Measurements from ENCODE around the gene ADAM33. TPM values are rescaled to one million over a fixed set of nuclear protein-coding genes. Genes with fewer than 3 reads are reported as not detected.

The ADAM33 gene
- total RNA-seq, 1 experiment from 2014 or later = not detected

DNA sequence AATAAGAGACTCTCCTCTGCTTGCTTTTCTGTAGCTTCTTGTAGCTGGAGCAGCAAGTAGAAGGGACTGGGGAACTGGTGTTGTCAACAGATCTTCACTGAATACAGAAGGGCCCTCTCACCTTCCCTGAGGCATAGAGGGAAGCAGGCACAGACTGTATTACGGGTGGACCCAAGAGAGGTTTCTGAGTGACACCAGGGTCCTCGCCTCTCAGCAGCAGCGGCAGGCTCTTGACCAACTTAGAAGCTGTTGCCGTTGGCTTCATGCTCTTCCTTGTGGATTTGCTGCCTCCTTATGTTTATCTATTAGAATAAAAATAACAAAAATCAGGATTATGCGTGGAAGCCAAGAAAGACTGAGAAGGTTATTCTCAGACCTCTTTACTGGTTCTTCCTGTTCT, 50.3 kb downstream of the ADAM33 start:
- Histone ChIP-seq H3K27me3 (ENCODE audit: insufficient read depth, low read length) (no peaks in the 10 kb centered on the region), H3K9me3 (ENCODE audit: control insufficient read depth in 1 of 2, insufficient read depth in 1 of 2, low read depth in 1 of 2, low read length in 2 of 2) (no peaks in the 10 kb centered on the region), H3K27ac (ENCODE audit: low read depth, low read length) (no peak overlapping the region), H3K79me2 (ENCODE audit: insufficient read depth, low read length) (no peaks in the 10 kb centered on the region), H3K4me3 (replicated peaks in 1 of 2; ENCODE audit: low read depth in 1 of 2, low read length in 2 of 2) (no peak overlapping the region), H2AFZ (ENCODE audit: low read depth, low read length, poor library complexity, severe bottlenecking) (no peak overlapping the region), H3K4me2 (ENCODE audit: low read length) (no peak overlapping the region), H3K4me1 (ENCODE audit: control insufficient read depth in 1 of 2, insufficient read depth in 2 of 2, low read length in 2 of 2) (no peaks in the 10 kb centered on the region), H3K36me3 (ENCODE audit: control insufficient read depth in 1 of 2, insufficient read depth in 2 of 2, low read length in 2 of 2) (no peaks in the 10 kb centered on the region; a peak in 1 of 4 replicates), H3K9ac (ENCODE audit: low read length) (no peak overlapping the region), H4K20me1 (ENCODE audit: insufficient read depth) (no peaks in the 10 kb centered on the region), H3K9me2 (ENCODE audit: insufficient read depth) (no peaks in the 10 kb centered on the region)
- ChIA-PET CTCF (no interaction called here), RAD21 (ENCODE audit: low non-redundant PET in 1 of 2, low total read pairs in 2 of 2, uncharacterized antibody in 2 of 2, unreplicated experiment in 2 of 2) (no interaction called here), POLR2A (no interaction called here)
- intact Hi-C loops (cut with micrococcal nuclease) = no loop called here
- ATAC-seq = no peak
- no TSS peak for BruUV-seq (replicated peaks)
- DNase-seq (ENCODE audit: low read depth, low spot score) = no peak
- TF ChIP-seq ELF1 (IDR thresholded peaks at IDR 0.05; ENCODE audit: borderline replicate concordance, low read depth) (no peak), SIN3A (IDR thresholded peaks at IDR 0.05; ENCODE audit: low read depth) (no peak), CEBPB (IDR thresholded peaks at IDR 0.05; ENCODE audit: low read depth) (no peak), ZNF274 (IDR thresholded peaks at IDR 0.05; ENCODE audit: low read depth, low read length) (no peak)

DNA sequence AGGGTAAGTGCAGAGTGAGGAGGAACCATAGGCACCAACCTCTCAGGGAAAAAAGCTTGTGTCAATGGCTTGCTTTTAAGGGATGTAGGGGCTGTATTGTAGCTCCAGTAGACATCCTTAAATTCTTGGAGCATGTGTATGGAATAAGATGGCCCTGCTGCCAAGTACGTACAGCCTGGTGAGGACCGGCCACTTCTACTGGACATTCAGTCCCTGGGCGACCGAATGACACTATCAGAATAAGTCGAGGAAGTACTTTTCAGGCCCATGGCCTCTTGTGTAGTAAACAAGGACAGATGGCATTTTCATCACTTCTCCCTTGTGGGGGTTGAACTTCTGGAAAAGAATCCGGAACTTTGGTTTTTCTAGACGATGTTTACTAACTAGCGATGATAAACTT, 51.4 kb downstream of the ADAM33 start:
- Histone ChIP-seq H4K20me1 (ENCODE audit: insufficient read depth) (no peaks in the 10 kb centered on the region), H3K9me2 (ENCODE audit: insufficient read depth) (no peaks in the 10 kb centered on the region), H3K4me1 (ENCODE audit: control insufficient read depth in 1 of 2, insufficient read depth in 2 of 2, low read length in 2 of 2) (no peaks in the 10 kb centered on the region), H2AFZ (ENCODE audit: low read depth, low read length, poor library complexity, severe bottlenecking) (no peak overlapping the region), H3K9ac (ENCODE audit: low read length) (no peak overlapping the region), H3K36me3 (ENCODE audit: control insufficient read depth in 1 of 2, insufficient read depth in 2 of 2, low read length in 2 of 2) (no peaks in the 10 kb centered on the region; a peak in 1 of 4 replicates), H3K27me3 (ENCODE audit: insufficient read depth, low read length) (no peaks in the 10 kb centered on the region), H3K4me2 (ENCODE audit: low read length) (no peak overlapping the region), H3K79me2 (ENCODE audit: insufficient read depth, low read length) (no peaks in the 10 kb centered on the region), H3K9me3 (ENCODE audit: control insufficient read depth in 1 of 2, insufficient read depth in 1 of 2, low read depth in 1 of 2, low read length in 2 of 2) (no peaks in the 10 kb centered on the region), H3K27ac (ENCODE audit: low read depth, low read length) (no peak overlapping the region), H3K4me3 (replicated peaks in 1 of 2; ENCODE audit: low read depth in 1 of 2, low read length in 2 of 2) (no peak overlapping the region)
- ATAC-seq (no peak), DNase-seq (ENCODE audit: low read depth, low spot score) (no peak)
- RAD21 ChIA-PET (ENCODE audit: low non-redundant PET in 1 of 2, low total read pairs in 2 of 2, uncharacterized antibody in 2 of 2, unreplicated experiment in 2 of 2) = no interaction called here
- intact Hi-C loops (cut with micrococcal nuclease) = no loop called here
- no TSS peak for BruUV-seq (replicated peaks)
- POLR2A ChIA-PET = no interaction called here
- CTCF ChIA-PET = interaction anchor here (1.3 kb wide), 1 partner anchor 67 kb away, joined by 5 read pairs; no protein-coding TSS in a partner anchor
- no peak for TF ChIP-seq POLR2A (IDR thresholded peaks at IDR 0.05; ENCODE audit: borderline replicate concordance, extremely low read depth, insufficient read depth, insufficient read length)
- TF ChIP-seq EGR1 (IDR thresholded peaks at IDR 0.05; ENCODE audit: low read depth) = no peak
- no peak for TF ChIP-seq TCF7L2 (IDR thresholded peaks at IDR 0.05; ENCODE audit: borderline replicate concordance, extremely low read depth, insufficient read depth, insufficient read length)
- TF ChIP-seq FOSL1 (IDR thresholded peaks at IDR 0.05; ENCODE audit: low read depth) = no peak
- no peak for TF ChIP-seq YY1 (IDR thresholded peaks at IDR 0.05; ENCODE audit: extremely low read depth, insufficient replicate concordance, low read depth, low read length)
- TF ChIP-seq, protein P1, sequence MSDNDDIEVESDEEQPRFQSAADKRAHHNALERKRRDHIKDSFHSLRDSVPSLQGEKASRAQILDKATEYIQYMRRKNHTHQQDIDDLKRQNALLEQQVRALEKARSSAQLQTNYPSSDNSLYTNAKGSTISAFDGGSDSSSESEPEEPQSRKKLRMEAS (IDR thresholded peaks at IDR 0.05) = no peak
- TF ChIP-seq, protein P2, sequence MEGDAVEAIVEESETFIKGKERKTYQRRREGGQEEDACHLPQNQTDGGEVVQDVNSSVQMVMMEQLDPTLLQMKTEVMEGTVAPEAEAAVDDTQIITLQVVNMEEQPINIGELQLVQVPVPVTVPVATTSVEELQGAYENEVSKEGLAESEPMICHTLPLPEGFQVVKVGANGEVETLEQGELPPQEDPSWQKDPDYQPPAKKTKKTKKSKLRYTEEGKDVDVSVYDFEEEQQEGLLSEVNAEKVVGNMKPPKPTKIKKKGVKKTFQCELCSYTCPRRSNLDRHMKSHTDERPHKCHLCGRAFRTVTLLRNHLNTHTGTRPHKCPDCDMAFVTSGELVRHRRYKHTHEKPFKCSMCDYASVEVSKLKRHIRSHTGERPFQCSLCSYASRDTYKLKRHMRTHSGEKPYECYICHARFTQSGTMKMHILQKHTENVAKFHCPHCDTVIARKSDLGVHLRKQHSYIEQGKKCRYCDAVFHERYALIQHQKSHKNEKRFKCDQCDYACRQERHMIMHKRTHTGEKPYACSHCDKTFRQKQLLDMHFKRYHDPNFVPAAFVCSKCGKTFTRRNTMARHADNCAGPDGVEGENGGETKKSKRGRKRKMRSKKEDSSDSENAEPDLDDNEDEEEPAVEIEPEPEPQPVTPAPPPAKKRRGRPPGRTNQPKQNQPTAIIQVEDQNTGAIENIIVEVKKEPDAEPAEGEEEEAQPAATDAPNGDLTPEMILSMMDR (IDR thresholded peaks at IDR 0.05 in 2 of 3, conservative IDR thresholded peaks at IDR 0.05 in 1 of 3; ENCODE audit: borderline replicate concordance in 1 of 3, insufficient read depth in 1 of 3, low read depth in 2 of 3, low read length in 2 of 3) = no peak
- TF ChIP-seq, protein P3, sequence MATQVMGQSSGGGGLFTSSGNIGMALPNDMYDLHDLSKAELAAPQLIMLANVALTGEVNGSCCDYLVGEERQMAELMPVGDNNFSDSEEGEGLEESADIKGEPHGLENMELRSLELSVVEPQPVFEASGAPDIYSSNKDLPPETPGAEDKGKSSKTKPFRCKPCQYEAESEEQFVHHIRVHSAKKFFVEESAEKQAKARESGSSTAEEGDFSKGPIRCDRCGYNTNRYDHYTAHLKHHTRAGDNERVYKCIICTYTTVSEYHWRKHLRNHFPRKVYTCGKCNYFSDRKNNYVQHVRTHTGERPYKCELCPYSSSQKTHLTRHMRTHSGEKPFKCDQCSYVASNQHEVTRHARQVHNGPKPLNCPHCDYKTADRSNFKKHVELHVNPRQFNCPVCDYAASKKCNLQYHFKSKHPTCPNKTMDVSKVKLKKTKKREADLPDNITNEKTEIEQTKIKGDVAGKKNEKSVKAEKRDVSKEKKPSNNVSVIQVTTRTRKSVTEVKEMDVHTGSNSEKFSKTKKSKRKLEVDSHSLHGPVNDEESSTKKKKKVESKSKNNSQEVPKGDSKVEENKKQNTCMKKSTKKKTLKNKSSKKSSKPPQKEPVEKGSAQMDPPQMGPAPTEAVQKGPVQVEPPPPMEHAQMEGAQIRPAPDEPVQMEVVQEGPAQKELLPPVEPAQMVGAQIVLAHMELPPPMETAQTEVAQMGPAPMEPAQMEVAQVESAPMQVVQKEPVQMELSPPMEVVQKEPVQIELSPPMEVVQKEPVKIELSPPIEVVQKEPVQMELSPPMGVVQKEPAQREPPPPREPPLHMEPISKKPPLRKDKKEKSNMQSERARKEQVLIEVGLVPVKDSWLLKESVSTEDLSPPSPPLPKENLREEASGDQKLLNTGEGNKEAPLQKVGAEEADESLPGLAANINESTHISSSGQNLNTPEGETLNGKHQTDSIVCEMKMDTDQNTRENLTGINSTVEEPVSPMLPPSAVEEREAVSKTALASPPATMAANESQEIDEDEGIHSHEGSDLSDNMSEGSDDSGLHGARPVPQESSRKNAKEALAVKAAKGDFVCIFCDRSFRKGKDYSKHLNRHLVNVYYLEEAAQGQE (IDR thresholded peaks at IDR 0.05; ENCODE audit: low read depth) = no peak
- TF ChIP-seq SP1 (IDR thresholded peaks at IDR 0.05; ENCODE audit: low read depth) = no peak
- TF ChIP-seq, protein P4, sequence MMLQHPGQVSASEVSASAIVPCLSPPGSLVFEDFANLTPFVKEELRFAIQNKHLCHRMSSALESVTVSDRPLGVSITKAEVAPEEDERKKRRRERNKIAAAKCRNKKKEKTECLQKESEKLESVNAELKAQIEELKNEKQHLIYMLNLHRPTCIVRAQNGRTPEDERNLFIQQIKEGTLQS (IDR thresholded peaks at IDR 0.05) = no peak
- no peak for TF ChIP-seq CEBPB (IDR thresholded peaks at IDR 0.05; ENCODE audit: low read depth)
- no peak for TF ChIP-seq ZFX (IDR thresholded peaks at IDR 0.05)
- no peak for TF ChIP-seq POLR2AphosphoS5 (IDR thresholded peaks at IDR 0.05; ENCODE audit: low read depth, low read length)
- no peak for TF ChIP-seq EZH2phosphoT487 (IDR thresholded peaks at IDR 0.05; ENCODE audit: borderline replicate concordance)

All from HCT116 (cell line).